ENCODE data around the gene CTTNBP2.

The CTTNBP2 gene

GRCh38 chr7:117810642-117811512 is 62.4 kb downstream of the CTTNBP2 start:
- DNase-seq (ENCODE audit: insufficient read length, low spot score) (no peak), FAIRE-seq (no peak)
- TF ChIP-seq POU2F2 (IDR thresholded peaks at IDR 0.05; ENCODE audit: low read depth, low read length) (no peak), PAX5 (IDR thresholded peaks at IDR 0.05; ENCODE audit: insufficient read depth, low read length, severe bottlenecking) (no peak), SPI1 (IDR thresholded peaks at IDR 0.05; ENCODE audit: low read depth, low read length) (no peak), TAF1 (IDR thresholded peaks at IDR 0.05; ENCODE audit: low read depth, low read length) (no peak), POLR2A (IDR thresholded peaks at IDR 0.05; ENCODE audit: low read depth, low read length) (no peak), POLR2AphosphoS5 (IDR thresholded peaks at IDR 0.05; ENCODE audit: low read depth, low read length) (no peak)

GRCh38 chr7:117809958-117810357 is 63.3 kb downstream of the CTTNBP2 start:
- TF ChIP-seq POLR2AphosphoS5 (IDR thresholded peaks at IDR 0.05; ENCODE audit: low read depth, low read length) (no peak), TAF1 (IDR thresholded peaks at IDR 0.05; ENCODE audit: low read depth, low read length) (no peak), POU2F2 (IDR thresholded peaks at IDR 0.05; ENCODE audit: low read depth, low read length) (no peak), POLR2A (IDR thresholded peaks at IDR 0.05; ENCODE audit: low read depth, low read length) (no peak), SPI1 (IDR thresholded peaks at IDR 0.05; ENCODE audit: low read depth, low read length) (no peak), PAX5 (IDR thresholded peaks at IDR 0.05; ENCODE audit: insufficient read depth, low read length, severe bottlenecking) (no peak)
- no peak for FAIRE-seq
- no peak for DNase-seq (ENCODE audit: insufficient read length, low spot score)

- TF ChIP-seq SPI1 (IDR thresholded peaks at IDR 0.05; ENCODE audit: low read depth, low read length) (no peak), POU2F2 (IDR thresholded peaks at IDR 0.05; ENCODE audit: low read depth, low read length) (no peak), TAF1 (IDR thresholded peaks at IDR 0.05; ENCODE audit: low read depth, low read length) (no peak), POLR2A (IDR thresholded peaks at IDR 0.05; ENCODE audit: low read depth, low read length) (no peak), PAX5 (IDR thresholded peaks at IDR 0.05; ENCODE audit: insufficient read depth, low read length, severe bottlenecking) (no peak), POLR2AphosphoS5 (IDR thresholded peaks at IDR 0.05; ENCODE audit: low read depth, low read length) (no peak)
- DNase-seq (ENCODE audit: insufficient read length, low spot score): no peak
- FAIRE-seq: no peak
Observed at GRCh38 chr7:117808910-117809705, 64.1 kb downstream of the CTTNBP2 start.

GRCh38 chr7:117808341-117808757 is 64.9 kb downstream of the CTTNBP2 start:
- DNase-seq (ENCODE audit: insufficient read length, low spot score) (no peak), FAIRE-seq (no peak)
- TF ChIP-seq TAF1 (IDR thresholded peaks at IDR 0.05; ENCODE audit: low read depth, low read length) (no peak), SPI1 (IDR thresholded peaks at IDR 0.05; ENCODE audit: low read depth, low read length) (no peak), POU2F2 (IDR thresholded peaks at IDR 0.05; ENCODE audit: low read depth, low read length) (no peak), POLR2AphosphoS5 (IDR thresholded peaks at IDR 0.05; ENCODE audit: low read depth, low read length) (no peak), POLR2A (IDR thresholded peaks at IDR 0.05; ENCODE audit: low read depth, low read length) (no peak), PAX5 (IDR thresholded peaks at IDR 0.05; ENCODE audit: insufficient read depth, low read length, severe bottlenecking) (no peak)

- FAIRE-seq (no peak), DNase-seq (ENCODE audit: insufficient read length, low spot score) (no peak)
- TF ChIP-seq TAF1 (IDR thresholded peaks at IDR 0.05; ENCODE audit: low read depth, low read length): no peak
- TF ChIP-seq POLR2AphosphoS5 (IDR thresholded peaks at IDR 0.05; ENCODE audit: low read depth, low read length): no peak
- TF ChIP-seq SPI1 (IDR thresholded peaks at IDR 0.05; ENCODE audit: low read depth, low read length): no peak
- TF ChIP-seq POLR2A (IDR thresholded peaks at IDR 0.05; ENCODE audit: low read depth, low read length): no peak
- no peak for TF ChIP-seq POU2F2 (IDR thresholded peaks at IDR 0.05; ENCODE audit: low read depth, low read length)
- TF ChIP-seq PAX5 (IDR thresholded peaks at IDR 0.05; ENCODE audit: insufficient read depth, low read length, severe bottlenecking): no peak
Observed at GRCh38 chr7:117807676-117808075, 65.6 kb downstream of the CTTNBP2 start.

GRCh38 chr7:117806011-117806410 is 67.2 kb downstream of the CTTNBP2 start:
- no peak for DNase-seq (ENCODE audit: insufficient read length, low spot score)
- TF ChIP-seq SPI1 (IDR thresholded peaks at IDR 0.05; ENCODE audit: low read depth, low read length) (no peak), PAX5 (IDR thresholded peaks at IDR 0.05; ENCODE audit: insufficient read depth, low read length, severe bottlenecking) (no peak)
- FAIRE-seq: no peak

- TF ChIP-seq SPI1 (IDR thresholded peaks at IDR 0.05; ENCODE audit: low read depth, low read length) (no peak), POLR2A (IDR thresholded peaks at IDR 0.05; ENCODE audit: low read depth, low read length) (no peak), PAX5 (IDR thresholded peaks at IDR 0.05; ENCODE audit: insufficient read depth, low read length, severe bottlenecking) (no peak), POLR2AphosphoS5 (IDR thresholded peaks at IDR 0.05; ENCODE audit: low read depth, low read length) (no peak), POU2F2 (IDR thresholded peaks at IDR 0.05; ENCODE audit: low read depth, low read length) (no peak), TAF1 (IDR thresholded peaks at IDR 0.05; ENCODE audit: low read depth, low read length) (no peak)
- DNase-seq (ENCODE audit: insufficient read length, low spot score) (no peak), FAIRE-seq (no peak)
Observed at GRCh38 chr7:117805241-117805640, 68.0 kb downstream of the CTTNBP2 start.

- FAIRE-seq (no peak), DNase-seq (ENCODE audit: insufficient read length, low spot score) (no peak)
- TF ChIP-seq TAF1 (IDR thresholded peaks at IDR 0.05; ENCODE audit: low read depth, low read length) (no peak), POLR2A (IDR thresholded peaks at IDR 0.05; ENCODE audit: low read depth, low read length) (no peak), SPI1 (IDR thresholded peaks at IDR 0.05; ENCODE audit: low read depth, low read length) (no peak), POU2F2 (IDR thresholded peaks at IDR 0.05; ENCODE audit: low read depth, low read length) (no peak), PAX5 (IDR thresholded peaks at IDR 0.05; ENCODE audit: insufficient read depth, low read length, severe bottlenecking) (no peak), POLR2AphosphoS5 (IDR thresholded peaks at IDR 0.05; ENCODE audit: low read depth, low read length) (no peak)
Observed at GRCh38 chr7:117803476-117803875, 69.8 kb downstream of the CTTNBP2 start.

- no peak for DNase-seq (ENCODE audit: insufficient read length, low spot score)
- FAIRE-seq: no peak
- TF ChIP-seq SPI1 (IDR thresholded peaks at IDR 0.05; ENCODE audit: low read depth, low read length) (no peak), TAF1 (IDR thresholded peaks at IDR 0.05; ENCODE audit: low read depth, low read length) (no peak), POLR2AphosphoS5 (IDR thresholded peaks at IDR 0.05; ENCODE audit: low read depth, low read length) (no peak), POU2F2 (IDR thresholded peaks at IDR 0.05; ENCODE audit: low read depth, low read length) (no peak), POLR2A (IDR thresholded peaks at IDR 0.05; ENCODE audit: low read depth, low read length) (no peak), PAX5 (IDR thresholded peaks at IDR 0.05; ENCODE audit: insufficient read depth, low read length, severe bottlenecking) (no peak)
Observed at GRCh38 chr7:117802660-117803059, 70.6 kb downstream of the CTTNBP2 start.

All from GM12891 (cell line).